ENCODE results near the gene SLC2A13.

The SLC2A13 gene

GRCh38 chr12:40127408-40127807 is 21.5 kb upstream of the SLC2A13 start:
- DNase-seq (ENCODE audit: low spot score): no peak
- in situ Hi-C loops (cut with MboI; ENCODE audit: low pct_unique_long_range_greater_than_20kb, low sequenced_read_pairs, unreplicated experiment): no loop called here
- TF ChIP-seq CTCF (IDR thresholded peaks at IDR 0.05; ENCODE audit: extremely low read depth, insufficient read depth, missing control alignments): no peak

GRCh38 chr12:40123496-40123895 is 17.6 kb upstream of the SLC2A13 start:
- in situ Hi-C loops (cut with MboI; ENCODE audit: low pct_unique_long_range_greater_than_20kb, low sequenced_read_pairs, unreplicated experiment): loop anchor here (25.0 kb wide), 3 partner anchors 111 to 511 kb away; partner anchors contain the start of gene ABCD2
- no peak for DNase-seq (ENCODE audit: low spot score)
- no peak for TF ChIP-seq CTCF (IDR thresholded peaks at IDR 0.05; ENCODE audit: extremely low read depth, insufficient read depth, missing control alignments)

GRCh38 chr12:40122842-40123241 is 17.0 kb upstream of the SLC2A13 start:
- DNase-seq (ENCODE audit: low spot score): no peak
- no peak for TF ChIP-seq CTCF (IDR thresholded peaks at IDR 0.05; ENCODE audit: extremely low read depth, insufficient read depth, missing control alignments)
- in situ Hi-C loops (cut with MboI; ENCODE audit: low pct_unique_long_range_greater_than_20kb, low sequenced_read_pairs, unreplicated experiment): loop anchor here (25.0 kb wide), 3 partner anchors 111 to 511 kb away; partner anchors contain the start of gene ABCD2

- in situ Hi-C loops (cut with MboI; ENCODE audit: low pct_unique_long_range_greater_than_20kb, low sequenced_read_pairs, unreplicated experiment): loop anchor here (25.0 kb wide), 3 partner anchors 106 to 506 kb away; partner anchors contain the start of gene ABCD2
- DNase-seq (ENCODE audit: low spot score): peak; percentile 37
- no peak for TF ChIP-seq CTCF (IDR thresholded peaks at IDR 0.05; ENCODE audit: extremely low read depth, insufficient read depth, missing control alignments)
Observed at GRCh38 chr12:40117818-40118217, 11.9 kb upstream of the SLC2A13 start.

GRCh38 chr12:40110586-40110985 is 4.7 kb upstream of the SLC2A13 start:
- in situ Hi-C loops (cut with MboI; ENCODE audit: low pct_unique_long_range_greater_than_20kb, low sequenced_read_pairs, unreplicated experiment): loop anchor here (25.0 kb wide), 3 partner anchors 98 to 498 kb away; partner anchors contain the start of gene ABCD2
- no peak for DNase-seq (ENCODE audit: low spot score)
- TF ChIP-seq CTCF (IDR thresholded peaks at IDR 0.05; ENCODE audit: extremely low read depth, insufficient read depth, missing control alignments): no peak

GRCh38 chr12:40107803-40108620 is 2.1 kb upstream of the SLC2A13 start:
- no peak for DNase-seq (ENCODE audit: low spot score)
- no peak for TF ChIP-seq CTCF (IDR thresholded peaks at IDR 0.05; ENCODE audit: extremely low read depth, insufficient read depth, missing control alignments)
- in situ Hi-C loops (cut with MboI; ENCODE audit: low pct_unique_long_range_greater_than_20kb, low sequenced_read_pairs, unreplicated experiment): loop anchor here (25.0 kb wide), 3 partner anchors 96 to 496 kb away; partner anchors contain the start of gene ABCD2
